Measurements from ENCODE around the gene AGPAT2. TPM values are rescaled to one million over a fixed set of nuclear protein-coding genes. Genes with fewer than 3 reads are reported as not detected.

The AGPAT2 gene
- total RNA-seq, 1 donor = 30.0 TPM

GRCh38 chr9:136703276-136703860, 16.1 kb upstream of the AGPAT2 start:
- TF ChIP-seq CTCF (IDR thresholded peaks at IDR 0.05; ENCODE audit: extremely low read depth, low read depth, low read length) = no peak
- Histone ChIP-seq H2AFZ (ENCODE audit: low read length) (no peak overlapping the region), H4K20me1 (ENCODE audit: insufficient read depth, low read length) (no peaks in the 10 kb centered on the region), H3K79me2 (ENCODE audit: insufficient read depth, low read length) (no peaks in the 10 kb centered on the region), H3K4me2 (ENCODE audit: insufficient read depth, low read length) (no peak overlapping the region), H3K4me1 (ENCODE audit: insufficient read depth, low read length) (no peaks in the 10 kb centered on the region), H3K4me3 (ENCODE audit: insufficient read depth, low read length) (no peak overlapping the region), H3K27me3 (ENCODE audit: insufficient read depth, low read length) (peaks cover 15% of the 10 kb centered on the region), H3K36me3 (ENCODE audit: insufficient read depth, low read length) (no peaks in the 10 kb centered on the region), H3K9me3 (ENCODE audit: low read depth, low read length) (no peaks in the 10 kb centered on the region), H3K27ac (ENCODE audit: low read depth, low read length) (no peak overlapping the region)
- DNase-seq (ENCODE audit: insufficient read length, low spot score, missing footprints) = no peak

- no peak overlapping the region for H2AFZ ChIP-seq (ENCODE audit: low read length)
- H3K27me3 ChIP-seq (ENCODE audit: insufficient read depth, low read length) = peaks cover 15% of the 10 kb centered on the region
- H3K4me2 ChIP-seq (ENCODE audit: insufficient read depth, low read length) = no peak overlapping the region
- TF ChIP-seq CTCF (IDR thresholded peaks at IDR 0.05; ENCODE audit: extremely low read depth, low read depth, low read length) = no peak
- H3K4me3 ChIP-seq (ENCODE audit: insufficient read depth, low read length) = no peak overlapping the region
- no peak for DNase-seq (ENCODE audit: insufficient read length, low spot score, missing footprints)
- no peaks in the 10 kb centered on the region for H3K79me2 ChIP-seq (ENCODE audit: insufficient read depth, low read length)
- no peaks in the 10 kb centered on the region for H3K36me3 ChIP-seq (ENCODE audit: insufficient read depth, low read length)
- no peak overlapping the region for H3K27ac ChIP-seq (ENCODE audit: low read depth, low read length)
- H3K9me3 ChIP-seq (ENCODE audit: low read depth, low read length) = no peaks in the 10 kb centered on the region
- no peaks in the 10 kb centered on the region for H4K20me1 ChIP-seq (ENCODE audit: insufficient read depth, low read length)
- H3K4me1 ChIP-seq (ENCODE audit: insufficient read depth, low read length) = no peaks in the 10 kb centered on the region
Measured at GRCh38 chr9:136701668-136702053, 14.4 kb upstream of the AGPAT2 start.

- DNase-seq (ENCODE audit: insufficient read length, low spot score, missing footprints) = no peak
- Histone ChIP-seq H3K36me3 (ENCODE audit: insufficient read depth, low read length) (no peaks in the 10 kb centered on the region), H3K79me2 (ENCODE audit: insufficient read depth, low read length) (no peaks in the 10 kb centered on the region), H3K9me3 (ENCODE audit: low read depth, low read length) (no peaks in the 10 kb centered on the region), H3K27ac (ENCODE audit: low read depth, low read length) (no peak overlapping the region), H4K20me1 (ENCODE audit: insufficient read depth, low read length) (no peaks in the 10 kb centered on the region), H3K27me3 (ENCODE audit: insufficient read depth, low read length) (peaks cover 15% of the 10 kb centered on the region), H2AFZ (ENCODE audit: low read length) (no peak overlapping the region), H3K4me2 (ENCODE audit: insufficient read depth, low read length) (no peak overlapping the region), H3K4me1 (ENCODE audit: insufficient read depth, low read length) (no peaks in the 10 kb centered on the region), H3K4me3 (ENCODE audit: insufficient read depth, low read length) (no peak overlapping the region)
- TF ChIP-seq CTCF (IDR thresholded peaks at IDR 0.05; ENCODE audit: extremely low read depth, low read depth, low read length) = no peak
Measured at GRCh38 chr9:136700959-136701667, 13.9 kb upstream of the AGPAT2 start.

GRCh38 chr9:136700304-136700703, 13.0 kb upstream of the AGPAT2 start:
- H3K36me3 ChIP-seq (ENCODE audit: insufficient read depth, low read length) = no peaks in the 10 kb centered on the region
- TF ChIP-seq CTCF (IDR thresholded peaks at IDR 0.05; ENCODE audit: extremely low read depth, low read depth, low read length) = no peak
- no peak for DNase-seq (ENCODE audit: insufficient read length, low spot score, missing footprints)

More at GRCh38 chr9:136700304-136700703, 13.0 kb upstream of the AGPAT2 start:
- Histone ChIP-seq H3K27ac (ENCODE audit: low read depth, low read length) (no peak overlapping the region), H3K27me3 (ENCODE audit: insufficient read depth, low read length) (peaks cover 15% of the 10 kb centered on the region), H2AFZ (ENCODE audit: low read length) (no peak overlapping the region), H3K79me2 (ENCODE audit: insufficient read depth, low read length) (no peaks in the 10 kb centered on the region), H3K4me1 (ENCODE audit: insufficient read depth, low read length) (no peaks in the 10 kb centered on the region), H3K9me3 (ENCODE audit: low read depth, low read length) (no peaks in the 10 kb centered on the region), H4K20me1 (ENCODE audit: insufficient read depth, low read length) (no peaks in the 10 kb centered on the region), H3K4me2 (ENCODE audit: insufficient read depth, low read length) (no peak overlapping the region), H3K4me3 (ENCODE audit: insufficient read depth, low read length) (no peak overlapping the region)
